NB4 (cell line): ENCODE measurements around the gene PRAME.

ENCODE experiments used
- CTCF ChIP-seq: IDR thresholded peaks from one replicate; pipeline ENCODE4 v1.5.1; 2012; ENCODE audit warnings: low read depth, low read length
- MAX ChIP-seq: IDR thresholded peaks from 2 replicates; pipeline ENCODE4 v1.6.1; 2011; ENCODE audit warnings: low read depth, low read length
- MYC ChIP-seq: IDR thresholded peaks from 2 replicates; pipeline ENCODE4 v1.6.1; 2011; ENCODE audit warnings: low read depth, low read length
- POLR2A ChIP-seq: IDR thresholded peaks from 2 replicates; pipeline ENCODE4 v1.6.1; 2011; ENCODE audit warnings: mild to moderate bottlenecking; ENCODE audit not compliant: insufficient read length; ENCODE audit errors: extremely low read depth

- peak; percentile 91 for TF ChIP-seq CTCF
- TF ChIP-seq POLR2A: no peak
- TF ChIP-seq MAX: no peak
- no peak; the same call in 1 of the 2 replicates for TF ChIP-seq MYC
Measured at GRCh38 chr22:22558972-22559603, at the start of gene PRAME.
